Measurements from ENCODE around the gene GLOD4.

GLOD4 gene

DNA sequence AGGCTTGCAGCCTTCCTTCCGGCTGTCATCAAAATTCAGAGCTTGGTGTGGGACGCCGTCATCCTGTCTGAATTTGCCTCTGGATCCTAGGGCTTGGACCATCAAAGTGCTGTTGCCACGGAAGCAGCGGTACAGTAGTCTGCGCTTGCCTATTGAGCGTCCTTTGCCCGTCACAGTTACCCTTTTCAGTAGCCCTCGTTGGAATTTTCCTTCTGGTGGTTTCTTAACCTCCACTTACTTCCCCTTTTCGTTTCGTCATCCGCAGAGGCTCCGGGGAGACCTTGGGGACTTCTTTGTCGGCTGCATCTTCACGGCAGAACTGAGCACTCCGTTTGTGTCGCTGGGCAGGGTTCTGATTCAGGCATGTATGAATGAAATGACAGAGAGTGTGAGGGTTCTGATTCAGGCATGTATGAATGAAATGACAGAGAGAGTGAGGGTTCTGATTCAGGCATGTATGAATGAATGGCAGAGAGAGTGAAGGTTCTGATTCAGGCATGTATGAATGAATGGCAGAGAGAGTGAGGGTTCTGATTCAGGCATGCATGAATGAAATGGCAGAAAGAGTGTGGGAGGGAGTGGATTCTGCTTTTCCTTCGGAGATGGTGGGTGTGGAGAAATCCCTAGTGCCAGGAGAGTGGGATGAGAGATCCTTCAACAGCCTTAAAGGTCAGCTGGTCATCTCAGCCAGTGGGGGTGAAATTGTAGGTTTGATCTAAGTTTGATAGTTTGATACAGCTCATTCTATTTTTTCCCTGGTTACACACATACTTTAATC, 41.7 kb downstream of the GLOD4 start:
- no peak for DNase-seq (ENCODE audit: low read depth)

DNA sequence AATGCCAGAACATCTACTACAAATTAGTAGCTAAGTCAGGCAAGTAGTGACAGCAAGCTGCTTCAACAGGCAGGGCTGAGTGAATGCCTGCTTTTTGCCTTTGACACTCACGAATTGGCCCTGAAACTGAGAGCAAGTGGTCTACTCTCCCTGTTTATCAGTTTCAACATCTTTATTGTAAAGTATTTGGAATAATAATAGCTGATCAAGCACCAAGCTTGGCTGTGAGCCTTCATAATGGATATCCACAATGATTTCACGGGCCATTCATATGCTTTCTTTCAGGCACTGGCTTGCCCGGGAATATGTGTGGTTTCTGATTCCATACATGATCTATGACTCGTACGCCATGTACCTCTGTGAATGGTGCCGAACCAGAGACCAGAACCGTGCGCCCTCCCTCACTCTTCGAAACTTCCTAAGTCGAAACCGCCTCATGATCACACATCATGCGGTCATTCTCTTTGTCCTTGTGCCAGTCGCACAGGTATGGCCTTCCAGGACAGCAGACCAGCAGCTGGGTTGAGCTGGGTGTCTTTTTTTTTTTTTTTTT, 44.4 kb downstream of the GLOD4 start:
- no peak for DNase-seq (ENCODE audit: low read depth)

DNA sequence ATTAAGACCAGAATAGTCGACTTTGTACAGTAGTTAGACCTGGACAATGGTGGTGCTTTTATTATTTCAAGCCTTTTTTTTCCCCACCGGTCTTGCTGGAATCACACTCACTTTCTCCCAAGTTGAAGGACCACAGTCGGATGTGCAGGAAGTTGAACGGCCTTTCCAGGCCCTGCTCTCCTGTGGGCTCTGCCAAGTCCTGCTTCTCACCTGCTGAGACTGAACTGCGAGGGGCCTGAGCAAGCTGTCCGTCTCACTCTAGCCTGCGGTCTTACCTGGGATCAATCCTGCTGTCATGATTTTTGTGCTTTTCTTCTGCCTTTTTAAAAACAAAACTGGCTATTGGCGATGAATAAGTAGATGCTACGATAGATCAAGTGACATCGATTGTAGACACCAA, 48.3 kb downstream of the GLOD4 start:
- DNase-seq (ENCODE audit: low read depth), result no peak

DNA sequence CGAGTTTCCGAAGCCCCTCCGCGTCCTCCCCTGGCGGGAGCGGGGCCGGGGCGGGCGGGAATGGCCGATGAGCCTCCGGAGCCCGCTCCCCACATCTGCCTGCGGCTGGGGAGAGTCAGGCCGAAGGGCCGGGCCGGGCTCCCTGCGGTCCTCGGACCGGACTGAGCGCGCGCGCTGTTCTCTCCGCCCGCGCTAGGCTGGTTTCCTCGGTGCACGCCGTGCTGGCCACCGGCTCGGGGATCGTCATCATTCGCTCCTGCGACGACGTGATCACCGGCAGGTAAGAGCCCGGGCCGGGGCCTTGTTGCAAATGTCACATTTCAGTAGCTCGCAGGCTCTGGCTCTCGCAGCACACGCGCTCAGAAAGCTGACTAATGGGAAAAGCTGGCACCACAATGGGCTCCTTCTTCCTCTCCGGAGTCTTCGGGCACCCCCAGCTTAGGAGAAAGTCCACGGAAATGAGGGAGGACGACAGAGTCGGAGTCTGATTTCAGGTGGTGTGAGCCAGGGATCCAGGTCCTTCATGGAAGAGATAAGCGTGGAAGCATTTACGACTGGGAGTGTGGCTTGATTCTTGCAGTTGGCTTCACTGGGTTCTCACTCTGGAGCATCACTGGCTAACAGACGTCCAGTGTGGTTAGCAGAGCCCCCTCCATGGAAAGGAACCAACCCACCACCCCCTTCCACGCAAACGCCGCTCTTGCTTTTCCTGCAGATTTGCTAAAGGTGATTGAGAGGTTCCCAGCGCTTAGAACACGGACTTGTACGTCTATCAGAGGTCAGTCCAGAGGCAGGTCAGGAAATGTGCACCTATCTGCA, 49.0 kb downstream of the GLOD4 start:
- DNase-seq (ENCODE audit: low read depth), result no peak

DNA sequence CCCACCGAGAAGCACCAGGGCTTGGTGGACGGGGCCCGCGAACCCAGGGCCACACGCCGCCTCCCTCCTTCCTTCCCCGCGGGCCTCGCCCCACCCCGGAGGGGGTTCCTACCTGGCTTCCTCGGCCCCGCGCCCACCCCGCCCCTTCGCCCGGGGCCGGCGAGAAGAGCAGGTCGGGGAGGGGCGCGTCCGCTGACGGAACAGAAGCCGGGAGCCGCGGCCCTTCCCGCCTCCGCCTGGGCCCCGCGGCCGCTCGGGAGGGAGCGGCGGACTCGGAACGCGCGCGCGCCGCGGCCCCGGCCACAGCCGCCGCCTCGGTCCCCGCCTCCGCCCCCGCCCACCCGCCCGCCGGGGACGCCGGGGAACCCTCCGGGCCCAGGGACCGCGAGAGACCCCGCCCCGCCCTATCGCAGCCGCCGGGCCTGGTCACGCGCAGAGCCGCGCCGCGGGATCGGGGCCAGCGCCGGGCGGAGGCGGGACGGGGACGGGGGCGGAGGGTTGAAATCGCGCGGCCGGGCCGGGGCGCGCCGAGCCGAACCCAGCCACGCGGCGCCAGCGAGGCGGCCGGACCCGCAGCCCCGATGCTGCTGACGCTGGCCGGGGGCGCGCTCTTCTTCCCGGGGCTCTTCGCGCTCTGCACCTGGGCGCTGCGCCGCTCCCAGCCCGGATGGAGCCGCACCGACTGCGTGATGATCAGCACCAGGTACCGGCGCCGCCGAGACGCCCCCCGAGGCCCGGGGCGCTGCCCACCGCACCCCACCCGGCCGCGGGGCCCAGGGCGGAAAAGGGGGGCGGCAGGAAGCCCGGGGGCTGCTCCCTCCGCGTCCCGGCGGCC, 49.8 kb downstream of the GLOD4 start, which contains the start of gene TLCD3A:
Gene TLCD3A, plus strand, starts transcription at position 530 of the 835 bp plus-strand sequence. Its CDS starts 52 bp downstream, at position 582.
- DNase-seq (ENCODE audit: low read depth), result no peak

DNA sequence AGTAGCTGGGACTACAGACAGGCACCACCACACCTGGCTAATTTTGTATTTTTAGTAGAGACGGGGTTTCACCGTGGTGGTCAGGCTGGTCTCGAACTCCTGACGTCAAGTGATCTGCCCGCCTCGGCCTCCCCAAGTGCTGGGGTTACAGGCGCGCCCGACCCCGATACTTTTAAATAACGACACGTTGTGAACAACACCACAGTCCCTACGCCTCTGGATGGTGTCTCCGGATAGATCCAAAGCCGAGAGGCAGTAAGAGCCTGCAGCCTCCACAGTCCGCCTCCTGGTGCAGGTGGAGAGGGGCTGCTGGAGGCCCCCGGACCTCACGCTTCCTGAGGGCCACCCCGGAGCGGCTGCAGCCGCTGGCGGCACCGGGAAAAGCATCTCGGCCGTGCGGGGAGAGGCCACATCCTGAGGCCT, 50.4 kb downstream of the GLOD4 start:
- no peak for DNase-seq (ENCODE audit: low read depth)

DNA sequence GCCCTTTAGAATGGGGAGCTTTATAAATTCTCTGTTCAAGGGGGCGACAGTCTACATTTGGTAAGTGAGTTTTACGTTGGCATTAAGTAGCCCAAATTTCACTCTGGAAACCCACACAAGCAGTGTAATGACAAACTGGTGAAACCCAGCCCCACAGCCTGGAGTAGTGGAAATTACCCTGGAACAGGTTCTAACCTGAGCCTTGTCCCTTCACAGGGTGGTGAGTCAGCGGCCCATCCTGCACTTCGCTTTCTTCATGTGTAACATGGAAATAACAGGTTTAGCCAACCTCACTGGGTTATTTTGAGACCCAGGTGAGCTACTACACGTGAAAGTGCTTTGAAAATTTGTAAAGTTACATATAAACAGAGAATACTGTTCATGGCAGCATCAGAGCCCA, 53.2 kb downstream of the GLOD4 start:
- no peak for DNase-seq (ENCODE audit: low read depth)

DNA sequence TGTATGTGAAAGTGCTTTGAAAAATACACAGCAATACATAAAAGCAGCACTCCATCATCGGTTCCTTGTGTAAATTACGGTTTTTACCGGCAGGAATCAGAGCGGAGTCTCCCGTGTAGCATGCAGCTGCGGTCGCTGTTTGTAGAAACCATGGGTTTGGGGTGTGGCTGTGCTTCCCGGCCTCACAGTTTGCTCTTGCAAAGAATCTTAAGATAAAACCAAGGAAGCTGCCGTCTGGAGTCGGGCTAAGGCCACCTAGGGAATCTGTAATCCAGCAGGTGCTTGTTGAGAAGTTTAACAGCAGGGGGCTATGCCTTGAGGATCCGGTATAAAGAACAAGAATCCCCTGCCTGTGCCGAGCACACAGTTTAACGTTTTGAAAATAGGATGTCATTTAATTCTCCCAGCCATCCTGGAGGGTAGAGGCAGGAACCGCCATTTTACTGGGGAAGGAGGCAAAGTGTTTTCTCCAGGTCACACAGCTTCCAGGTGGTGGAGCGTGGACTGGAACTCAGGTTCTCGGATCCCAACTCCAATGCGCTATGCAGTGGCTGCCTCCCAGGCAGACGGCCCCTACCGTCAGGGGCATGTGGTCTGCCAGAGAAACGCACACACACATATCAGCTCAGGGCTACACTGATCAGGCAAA, 55.7 kb downstream of the GLOD4 start:
- no peak for DNase-seq (ENCODE audit: low read depth)

DNA sequence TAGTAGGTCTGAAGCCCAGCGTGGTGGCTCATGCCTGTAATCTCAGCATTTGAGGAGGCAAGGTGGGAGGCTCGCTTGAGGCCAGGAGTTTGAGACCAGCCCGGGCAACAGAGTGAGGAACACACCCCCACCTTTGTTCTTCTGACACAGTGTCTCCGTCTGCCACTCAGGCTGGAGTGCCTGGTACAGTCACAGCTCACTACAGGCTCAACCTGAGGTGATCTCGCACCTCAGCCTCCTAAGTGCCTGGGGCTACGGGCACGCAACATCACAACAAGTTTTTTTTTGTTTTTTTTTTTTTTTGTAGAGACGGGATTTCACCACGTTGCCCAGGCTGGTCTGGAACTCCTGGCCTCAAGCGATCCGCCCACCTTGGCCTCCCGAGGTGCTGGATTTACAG, 56.3 kb downstream of the GLOD4 start:
- no peak for DNase-seq (ENCODE audit: low read depth)

DNA sequence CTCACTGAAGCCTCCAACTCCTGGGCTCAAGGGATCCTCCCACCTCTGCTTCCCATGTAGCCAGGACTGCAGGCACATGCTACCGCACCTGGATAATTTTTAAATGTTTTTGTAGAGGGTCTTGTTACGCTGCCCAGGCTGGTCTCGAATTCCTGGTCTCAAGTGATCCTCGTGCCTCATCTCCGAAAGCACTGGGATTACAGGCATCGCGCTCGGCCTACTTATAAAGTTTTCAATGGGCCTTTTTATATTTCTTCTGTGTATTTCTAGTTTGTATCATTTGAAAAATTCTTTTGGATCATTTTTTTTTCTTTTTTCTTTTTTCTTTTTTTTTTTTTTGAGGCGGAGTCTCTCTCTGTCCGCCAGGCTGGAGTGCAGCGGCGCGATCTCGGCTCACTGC, 57.0 kb downstream of the GLOD4 start:
- no peak for DNase-seq (ENCODE audit: low read depth)

DNA sequence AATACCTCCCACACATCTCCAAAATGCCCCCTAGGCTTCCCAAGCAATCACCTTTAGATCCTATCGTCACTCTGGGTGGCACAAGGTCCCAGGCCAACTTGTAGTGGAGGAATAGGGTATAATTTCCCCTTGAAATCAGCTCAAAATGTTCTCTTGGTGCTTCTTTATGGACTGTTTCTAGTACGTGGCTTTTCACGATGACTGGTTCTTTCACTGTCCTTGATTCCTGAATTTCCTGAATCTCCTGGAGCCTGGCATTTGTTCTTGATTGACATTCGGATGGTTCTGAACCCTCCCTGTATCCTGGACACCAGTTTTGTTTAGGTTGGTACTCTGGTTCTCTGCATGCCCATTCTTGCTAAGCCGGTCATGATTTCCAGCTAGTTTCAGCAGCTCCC, 60.5 kb downstream of the GLOD4 start:
- DNase-seq (ENCODE audit: low read depth), result no peak

DNA sequence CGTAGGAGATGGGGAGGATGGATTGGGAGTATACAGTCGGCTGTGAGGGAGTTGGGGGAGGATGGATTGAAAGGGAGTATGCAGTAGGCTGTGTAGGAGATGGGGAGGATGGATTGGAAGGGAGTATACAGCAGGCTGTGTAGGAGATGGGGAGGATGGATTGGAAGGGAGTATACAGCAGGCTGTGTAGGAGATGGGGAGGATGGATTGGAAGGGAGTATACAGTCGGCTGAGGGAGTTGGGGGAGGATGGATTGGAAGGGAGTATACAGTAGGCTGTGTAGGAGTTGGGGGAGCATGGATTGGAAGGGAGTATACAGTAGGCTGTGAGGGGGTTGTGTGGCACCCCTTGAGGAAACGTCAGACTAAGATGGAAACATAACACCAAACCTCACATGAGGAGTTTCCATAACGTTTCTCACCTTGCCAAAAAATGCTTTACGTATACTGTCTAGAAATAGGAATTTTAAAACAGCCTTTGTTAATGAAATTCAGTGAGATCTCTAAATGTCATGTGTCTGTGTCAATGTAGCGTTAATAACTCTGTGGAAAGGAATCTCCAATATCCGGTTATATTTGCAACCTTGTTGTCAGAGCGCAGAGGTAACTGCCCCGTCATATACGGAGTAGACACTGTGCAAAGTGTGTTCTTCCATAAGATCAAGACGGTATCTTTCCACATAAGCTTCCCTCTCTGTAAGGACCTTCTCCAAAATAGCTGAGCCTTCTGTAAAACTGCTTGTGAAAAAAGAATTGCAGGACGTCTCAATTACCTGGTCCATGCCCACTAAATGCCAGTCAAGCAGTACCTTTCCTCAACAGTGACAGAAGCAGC, 61.2 kb downstream of the GLOD4 start:
- DNase-seq (ENCODE audit: low read depth), result no peak

DNA sequence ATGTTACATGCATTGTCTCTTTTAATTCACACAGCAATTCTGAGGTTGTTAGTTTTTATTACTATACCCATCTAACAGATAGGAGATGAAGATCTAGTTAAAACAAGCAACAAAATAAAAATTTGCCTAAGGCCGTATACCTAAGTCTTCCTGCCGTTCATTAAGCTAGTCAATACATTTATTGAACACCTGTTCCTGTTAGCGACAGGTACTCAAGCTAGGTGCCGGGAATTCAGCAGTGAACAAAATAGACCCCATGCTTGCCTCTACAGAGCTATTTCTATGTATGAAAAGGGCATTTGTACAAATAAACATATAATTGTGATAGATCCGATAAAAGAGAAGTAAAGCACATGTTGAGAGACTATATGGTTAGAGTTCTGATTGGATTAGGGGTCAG, 64.0 kb downstream of the GLOD4 start:
- no peak for DNase-seq (ENCODE audit: low read depth)
